Natural killer cell treated with Interleukin-12 subunit alpha and Interleukin-12 subunit beta and Interleukin-15 and Interleukin-18, amount 100 ng/mL, for 72 hours (primary cell): ENCODE data around the gene RIPOR1. TPM values are rescaled to one million over a fixed set of nuclear protein-coding genes. Genes with fewer than 3 reads are reported as not detected.

Experiments
- ATAC-seq, 2 donors: fragments of 150-1000 bp; cut with Tn5 transposase in 1 of 2; sonication (Bioruptor Pico), chemical (Tn5 transposase) in 1 of 2; 2 replicates each; pipeline ENCODE4 v1.10.0; 2021
- DNase-seq: peaks from one replicate; pipeline ENCODE4 v3.0.0; 2022; ENCODE audit warnings: low spot score
- H3K27ac Mint-ChIP-seq, 2 donors: 1 replicate in 1 of 2; 2 replicates in 1 of 2; pipeline ENCODE4 v1.8.0; 2022; ENCODE audit warnings: mixed read lengths in 2 of 2, mild to moderate bottlenecking in 1 of 2, moderate library complexity in 1 of 2
- H3K27me3 Mint-ChIP-seq, 2 donors: 1 replicate in 1 of 2; 2 replicates in 1 of 2; pipeline ENCODE4 v1.8.0; 2022; ENCODE audit warnings: mixed read lengths in 2 of 2
- H3K36me3 Mint-ChIP-seq: one replicate; pipeline ENCODE4 v1.8.0; 2022; ENCODE audit warnings: mixed read lengths
- H3K4me1 Mint-ChIP-seq, 2 donors: 1 replicate in 1 of 2; 2 replicates in 1 of 2; pipeline ENCODE4 v1.8.0; 2022; ENCODE audit warnings: low read depth in 2 of 2, mixed read lengths in 2 of 2, mild to moderate bottlenecking in 1 of 2
- H3K4me3 Mint-ChIP-seq: one replicate; pipeline ENCODE4 v1.8.0; 2022; ENCODE audit warnings: mixed read lengths
- H3K9me3 Mint-ChIP-seq: 2 replicates; pipeline ENCODE4 v1.8.0; 2022; ENCODE audit warnings: mixed read lengths
- total RNA-seq, 2 donors: library from RNA; stranded (reverse); gene quantifications; one replicate each; pipeline ENCODE4 v1.2.3, GENCODE V29; 2022

The RIPOR1 gene
- total RNA-seq, 2 donors from 2014 or later = 47.7 to 48.2 TPM

DNA sequence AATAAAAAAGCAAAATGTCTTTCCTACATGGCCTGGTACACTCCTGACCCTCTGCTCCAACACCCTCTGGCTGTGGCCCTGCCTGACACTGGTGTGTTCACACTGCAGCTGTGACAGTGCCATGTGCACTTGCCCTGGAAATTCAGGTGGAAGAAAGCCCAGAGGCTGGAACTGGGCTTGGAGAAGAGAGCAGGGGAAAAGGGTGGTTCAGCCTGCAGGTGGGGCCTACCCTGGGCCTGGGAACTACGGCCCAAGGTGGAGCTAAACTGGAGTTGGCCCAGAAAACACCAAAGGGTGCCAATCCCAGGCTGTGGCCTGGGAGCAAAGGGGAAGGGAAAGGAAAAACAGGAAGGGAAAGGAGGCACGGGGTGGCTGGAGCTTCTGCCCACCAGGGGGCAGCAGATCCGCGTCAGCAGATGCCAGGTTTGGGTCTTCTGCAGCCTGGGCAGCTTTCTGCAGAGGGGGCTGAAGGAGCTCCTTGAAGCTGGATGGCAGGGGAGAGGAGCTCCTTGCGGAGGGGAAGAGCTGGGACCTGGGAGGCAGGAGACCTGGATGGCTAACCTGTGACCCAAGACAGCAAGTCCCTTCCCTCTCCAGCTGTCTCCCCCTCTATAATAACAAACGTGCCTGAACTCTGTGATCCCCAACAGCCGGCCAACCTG, 18.3 kb downstream of the RIPOR1 start:
- peak overlapping the region in 1 of 2 donors; percentile 62 for H3K27ac Mint-ChIP-seq
- H3K9me3 Mint-ChIP-seq = no peaks in the 10 kb centered on the region
- H3K27me3 Mint-ChIP-seq = no peaks in the 10 kb centered on the region
- no peaks in the 10 kb centered on the region for H3K36me3 Mint-ChIP-seq
- H3K4me1 Mint-ChIP-seq = peaks cover 12 to 18% of the 10 kb centered on the region in 2 donors
- DNase-seq (peak; percentile 75), ATAC-seq (peak in 1 of 2 donors; percentile 58)
- H3K4me3 Mint-ChIP-seq = no peak overlapping the region

GRCh38 chr16:67547423-67548264, 19.0 kb downstream of the RIPOR1 start:
- Mint-ChIP-seq H3K9me3 (no peaks in the 10 kb centered on the region), H3K4me1 (peaks cover 5 to 12% of the 10 kb centered on the region in 2 donors), H3K36me3 (no peaks in the 10 kb centered on the region), H3K27ac (no peak overlapping the region), H3K4me3 (no peak overlapping the region), H3K27me3 (no peaks in the 10 kb centered on the region)
- DNase-seq = no peak
- ATAC-seq = no peak

- no peak for ATAC-seq
- Mint-ChIP-seq H3K4me1 (peaks cover 4 to 7% of the 10 kb centered on the region in 2 donors), H3K9me3 (no peaks in the 10 kb centered on the region)
Measured at GRCh38 chr16:67548265-67549126, 19.9 kb downstream of the RIPOR1 start.

GRCh38 chr16:67549240-67549639, 20.6 kb downstream of the RIPOR1 start:
- H3K27me3 Mint-ChIP-seq = no peaks in the 10 kb centered on the region
- DNase-seq (no peak), ATAC-seq (no peak)
- no peak overlapping the region for H3K27ac Mint-ChIP-seq
- no peaks in the 10 kb centered on the region for H3K36me3 Mint-ChIP-seq
- no peak overlapping the region for H3K4me3 Mint-ChIP-seq
- peaks cover 6 to 10% of the 10 kb centered on the region in 2 donors for H3K4me1 Mint-ChIP-seq
- no peaks in the 10 kb centered on the region for H3K9me3 Mint-ChIP-seq

More at GRCh38 chr16:67548265-67549126, 19.9 kb downstream of the RIPOR1 start:
- Mint-ChIP-seq H3K27ac (no peak overlapping the region), H3K27me3 (no peaks in the 10 kb centered on the region), H3K36me3 (no peaks in the 10 kb centered on the region), H3K4me3 (no peak overlapping the region)
- no peak for DNase-seq

DNA sequence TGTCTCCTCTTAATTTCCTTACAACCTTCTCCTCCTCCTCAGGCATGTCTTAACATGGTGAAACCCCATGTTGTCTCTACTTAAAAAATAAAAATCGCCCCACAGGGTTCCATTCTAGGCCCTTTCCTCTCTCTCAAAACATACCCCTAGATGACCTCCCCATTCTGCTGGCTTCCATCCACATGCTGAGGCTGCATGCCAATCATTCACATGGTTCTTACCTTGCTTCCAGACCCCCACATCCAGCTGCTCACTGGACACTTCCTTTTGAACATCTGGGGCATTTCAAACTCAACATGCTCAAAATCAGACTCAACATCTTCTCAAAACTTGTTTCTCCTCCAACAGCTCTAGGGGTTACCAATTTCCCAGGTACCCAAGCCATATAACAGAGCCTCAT, 21.3 kb downstream of the RIPOR1 start:
- H3K4me3 Mint-ChIP-seq = no peak overlapping the region
- H3K27ac Mint-ChIP-seq = peak overlapping the region in 1 of 2 donors; percentile 55
- DNase-seq (no peak), ATAC-seq (no peak)
- no peaks in the 10 kb centered on the region for H3K9me3 Mint-ChIP-seq
- no peaks in the 10 kb centered on the region for H3K36me3 Mint-ChIP-seq
- peaks cover 9 to 12% of the 10 kb centered on the region in 2 donors for H3K4me1 Mint-ChIP-seq
- no peaks in the 10 kb centered on the region for H3K27me3 Mint-ChIP-seq

GRCh38 chr16:67551091-67551490, 22.5 kb downstream of the RIPOR1 start:
- Mint-ChIP-seq H3K9me3 (no peaks in the 10 kb centered on the region), H3K27ac (no peak overlapping the region), H3K4me3 (no peak overlapping the region), H3K27me3 (no peaks in the 10 kb centered on the region), H3K36me3 (no peaks in the 10 kb centered on the region), H3K4me1 (peaks cover 16 to 18% of the 10 kb centered on the region in 2 donors)
- ATAC-seq (no peak), DNase-seq (no peak)

DNA sequence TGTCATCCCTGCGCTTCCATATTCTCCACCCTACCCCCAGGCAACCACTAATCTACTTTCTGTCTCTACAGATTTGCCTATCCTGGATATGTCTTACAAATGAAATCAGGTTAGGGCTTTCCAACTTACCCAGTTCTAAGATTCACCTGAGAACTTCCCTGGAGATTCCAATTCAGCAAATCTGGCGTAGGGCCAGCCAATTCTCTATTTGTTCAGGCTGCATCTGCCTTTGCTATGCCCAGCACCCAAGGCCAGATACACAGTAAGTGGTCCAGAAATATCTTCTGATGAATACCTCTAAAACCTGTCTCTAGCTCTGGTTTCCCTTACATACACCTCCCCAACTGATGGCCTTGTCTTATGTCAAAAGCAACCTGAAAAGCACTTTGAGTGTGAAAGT, 23.3 kb downstream of the RIPOR1 start:
- Mint-ChIP-seq H3K27me3 (no peaks in the 10 kb centered on the region), H3K4me3 (no peak overlapping the region), H3K36me3 (no peaks in the 10 kb centered on the region), H3K4me1 (peaks cover 16% of the 10 kb centered on the region in 2 donors), H3K27ac (peak overlapping the region; percentile 7 to 44), H3K9me3 (no peaks in the 10 kb centered on the region)
- no peak for DNase-seq
- ATAC-seq = no peak

DNA sequence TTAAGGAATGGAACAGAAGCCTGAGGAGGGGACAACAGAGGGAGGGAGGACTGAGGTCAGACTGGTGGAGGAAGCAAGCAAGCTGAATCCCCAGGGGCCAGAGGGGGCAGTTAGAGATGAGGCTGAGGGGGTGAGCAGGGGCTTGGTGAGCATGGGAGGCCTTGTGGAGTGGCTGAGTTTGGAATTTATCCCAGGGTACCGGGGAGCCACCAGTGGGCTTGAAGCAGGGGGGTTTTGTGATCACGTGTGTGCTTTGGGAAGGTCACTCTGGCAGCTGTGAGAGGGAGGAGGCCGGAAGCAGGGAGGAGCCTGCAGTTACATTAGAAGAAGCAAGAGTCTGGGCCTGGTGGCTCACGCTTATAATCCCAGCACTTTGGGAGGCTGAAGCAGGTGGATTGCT, 23.8 kb downstream of the RIPOR1 start:
- no peak for ATAC-seq
- Mint-ChIP-seq H3K4me1 (peaks cover 16 to 18% of the 10 kb centered on the region in 2 donors), H3K36me3 (no peaks in the 10 kb centered on the region), H3K9me3 (no peaks in the 10 kb centered on the region), H3K27me3 (no peaks in the 10 kb centered on the region), H3K4me3 (no peak overlapping the region), H3K27ac (peak overlapping the region; percentile 7 to 44)
- DNase-seq = no peak

- peak overlapping the region; percentile 76 for H3K4me3 Mint-ChIP-seq
- H3K4me1 Mint-ChIP-seq = peaks cover 20 to 25% of the 10 kb centered on the region in 2 donors
- no peaks in the 10 kb centered on the region for H3K27me3 Mint-ChIP-seq
- H3K27ac Mint-ChIP-seq = peak overlapping the region; percentile 90 to 94
- DNase-seq (no peak), ATAC-seq (peak; percentile 79 to 95)
- no peaks in the 10 kb centered on the region for H3K9me3 Mint-ChIP-seq
- no peaks in the 10 kb centered on the region for H3K36me3 Mint-ChIP-seq
Measured at GRCh38 chr16:67555795-67556212, 27.2 kb downstream of the RIPOR1 start.

DNA sequence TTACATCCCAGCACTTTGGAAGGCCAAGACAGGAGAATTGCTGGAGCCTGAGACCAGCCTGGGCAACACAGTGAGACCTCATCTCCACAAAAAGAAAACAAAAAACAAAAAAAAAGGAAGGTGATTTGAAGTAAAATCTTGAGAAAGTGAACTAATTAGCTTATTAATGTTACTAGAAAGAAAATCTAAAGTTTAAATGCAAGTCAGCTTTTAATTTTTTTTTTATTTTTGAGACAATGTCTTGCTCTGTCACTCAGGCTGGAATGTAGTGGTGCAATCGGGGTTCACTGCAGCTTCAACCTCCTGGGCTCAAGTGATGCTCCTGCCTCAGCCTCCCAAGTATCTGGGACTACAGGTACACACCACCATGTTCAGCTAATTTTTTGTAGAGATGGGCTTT, 30.2 kb downstream of the RIPOR1 start:
- peaks cover 28 to 33% of the 10 kb centered on the region in 2 donors for H3K4me1 Mint-ChIP-seq
- no peak overlapping the region for H3K27ac Mint-ChIP-seq
- no peaks in the 10 kb centered on the region for H3K36me3 Mint-ChIP-seq
- H3K4me3 Mint-ChIP-seq = no peak overlapping the region
- no peak for DNase-seq
- no peak for ATAC-seq
- H3K27me3 Mint-ChIP-seq = no peaks in the 10 kb centered on the region
- no peaks in the 10 kb centered on the region for H3K9me3 Mint-ChIP-seq

- Mint-ChIP-seq H3K4me3 (peak overlapping the region; percentile 70), H3K27ac (peak overlapping the region; percentile 80 to 86), H3K4me1 (peaks cover 27 to 32% of the 10 kb centered on the region in 2 donors)
Measured at GRCh38 chr16:67560827-67561342, 32.3 kb downstream of the RIPOR1 start.

GRCh38 chr16:67561501-67561823, 32.8 kb downstream of the RIPOR1 start:
- no peaks in the 10 kb centered on the region for H3K9me3 Mint-ChIP-seq
- H3K27ac Mint-ChIP-seq = peak overlapping the region; percentile 80 to 86

More at GRCh38 chr16:67560827-67561342, 32.3 kb downstream of the RIPOR1 start:
- H3K36me3 Mint-ChIP-seq = no peaks in the 10 kb centered on the region
- no peak for DNase-seq
- ATAC-seq = no peak
- H3K27me3 Mint-ChIP-seq = no peaks in the 10 kb centered on the region
- no peaks in the 10 kb centered on the region for H3K9me3 Mint-ChIP-seq

DNA sequence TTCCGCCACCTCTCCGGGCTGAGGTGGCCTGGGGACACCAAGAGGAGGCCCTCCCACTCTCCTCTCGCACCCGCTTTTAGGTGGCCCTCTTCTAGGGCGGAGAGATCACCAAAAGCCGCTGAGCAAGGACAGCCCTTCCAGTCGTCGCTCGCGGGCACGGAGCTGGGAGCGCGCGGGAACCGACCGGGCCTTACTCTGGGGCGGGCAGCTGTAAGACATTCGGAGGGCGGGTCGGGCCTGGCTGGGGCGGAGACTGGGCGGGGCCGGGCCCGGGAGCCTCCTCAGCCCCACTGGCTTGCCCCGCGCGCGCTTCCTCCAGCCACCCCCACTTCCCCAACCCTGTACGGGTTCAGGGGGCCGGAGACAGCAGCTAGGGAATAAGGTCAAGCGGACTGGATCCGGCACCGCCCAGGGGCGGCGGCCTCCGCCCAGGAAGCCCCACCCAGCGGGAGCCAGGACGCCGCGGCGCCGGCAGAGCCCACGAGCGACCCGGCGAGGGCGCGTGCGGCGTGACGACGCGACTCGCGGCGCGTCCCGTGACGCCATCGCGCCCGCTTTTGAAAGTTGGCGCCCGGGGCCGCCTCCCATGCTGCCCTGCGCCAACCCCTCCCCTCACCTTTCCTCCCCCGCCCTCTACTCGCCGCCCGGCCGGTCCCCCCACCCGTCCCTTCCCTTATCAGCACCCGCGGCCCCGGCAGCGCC, 33.3 kb downstream of the RIPOR1 start:
- ATAC-seq (peak; percentile 93), DNase-seq (peak; percentile 99)
- Mint-ChIP-seq H3K9me3 (no peaks in the 10 kb centered on the region), H3K4me3 (peak overlapping the region; percentile 92), H3K27me3 (no peaks in the 10 kb centered on the region), H3K27ac (peak overlapping the region; percentile 86 to 93), H3K36me3 (no peaks in the 10 kb centered on the region), H3K4me1 (peaks cover 25 to 30% of the 10 kb centered on the region in 2 donors)

More at GRCh38 chr16:67561501-67561823, 32.8 kb downstream of the RIPOR1 start:
- ATAC-seq (no peak), DNase-seq (no peak)
- H3K4me1 Mint-ChIP-seq = peaks cover 23 to 27% of the 10 kb centered on the region in 2 donors
- peak overlapping the region; percentile 70 for H3K4me3 Mint-ChIP-seq
- no peaks in the 10 kb centered on the region for H3K27me3 Mint-ChIP-seq
- H3K36me3 Mint-ChIP-seq = no peaks in the 10 kb centered on the region
